GM12892 (cell line): ENCODE measurements around the gene LIN7A.

Source experiments
- DNase-seq: peaks from one replicate; pipeline ENCODE4 v3.0.0; 2011; ENCODE audit not compliant: insufficient read length
- FAIRE-seq: peaks from 2 replicates; lab custom pipeline; 2011; peaks lifted over from hg19 to GRCh38; lab: Jason Lieb, UNC
- POLR2A ChIP-seq: IDR thresholded peaks from 2 replicates; pipeline ENCODE4 v1.6.1; 2011; ENCODE audit warnings: low read depth, low read length, control low read depth
- POLR2AphosphoS5 ChIP-seq: IDR thresholded peaks from 2 replicates; pipeline ENCODE4 v1.6.1; 2011; ENCODE audit warnings: low read depth, low read length, control low read depth
- TAF1 ChIP-seq: IDR thresholded peaks from 2 replicates; pipeline ENCODE4 v1.6.1; 2011; ENCODE audit warnings: low read depth, mild to moderate bottlenecking, control low read depth, low read length, borderline replicate concordance

The LIN7A gene

GRCh38 chr12:80763874-80764273 is 173.9 kb downstream of the LIN7A start:
- DNase-seq: no peak
- TF ChIP-seq TAF1 (no peak), POLR2A (no peak), POLR2AphosphoS5 (no peak)
- peak; percentile 83 for FAIRE-seq

GRCh38 chr12:80761838-80762237 is 175.9 kb downstream of the LIN7A start:
- no peak for TF ChIP-seq POLR2AphosphoS5
- DNase-seq: no peak
- peak; percentile 62 for FAIRE-seq

GRCh38 chr12:80756875-80757274 is 180.9 kb downstream of the LIN7A start:
- no peak for FAIRE-seq
- TF ChIP-seq POLR2AphosphoS5 (no peak), TAF1 (no peak), POLR2A (no peak)
- DNase-seq: no peak

GRCh38 chr12:80754274-80754673 is 183.5 kb downstream of the LIN7A start:
- TF ChIP-seq POLR2AphosphoS5: no peak
- no peak for TF ChIP-seq TAF1
- TF ChIP-seq POLR2A: no peak
- DNase-seq (no peak), FAIRE-seq (no peak)

- DNase-seq: no peak
- FAIRE-seq: no peak
- no peak for TF ChIP-seq TAF1
- TF ChIP-seq POLR2A: no peak
- TF ChIP-seq POLR2AphosphoS5: no peak
Measured at GRCh38 chr12:80752464-80752863, 185.3 kb downstream of the LIN7A start.

- TF ChIP-seq POLR2A (no peak), TAF1 (no peak)
- FAIRE-seq (no peak), DNase-seq (no peak)
Measured at GRCh38 chr12:80749456-80749855, 188.3 kb downstream of the LIN7A start.

- FAIRE-seq (no peak), DNase-seq (no peak)
- TF ChIP-seq POLR2AphosphoS5: no peak
- no peak for TF ChIP-seq POLR2A
- TF ChIP-seq TAF1: no peak
Measured at GRCh38 chr12:80747800-80748199, 189.9 kb downstream of the LIN7A start.

- no peak for TF ChIP-seq TAF1
- TF ChIP-seq POLR2AphosphoS5: no peak
- FAIRE-seq (peak; percentile 53), DNase-seq (no peak)
Measured at GRCh38 chr12:80745851-80746505, 191.8 kb downstream of the LIN7A start.
